HG03045 (cell line): ENCODE measurements around the gene VAMP5.
"Not testable (repeated sequence)": the region's sequence is repeated elsewhere in the genome, so short reads cannot be mapped to it uniquely, and the experiment has no call there.

Experiments used
- ATAC-seq: cut with Tn5 transposase; IDR thresholded peaks from one replicate; pipeline ENCODE4 v1.9.1; 2021; ENCODE audit warnings: mild to moderate bottlenecking, moderate library complexity; ENCODE audit not compliant: unreplicated experiment

The VAMP5 gene

DNA sequence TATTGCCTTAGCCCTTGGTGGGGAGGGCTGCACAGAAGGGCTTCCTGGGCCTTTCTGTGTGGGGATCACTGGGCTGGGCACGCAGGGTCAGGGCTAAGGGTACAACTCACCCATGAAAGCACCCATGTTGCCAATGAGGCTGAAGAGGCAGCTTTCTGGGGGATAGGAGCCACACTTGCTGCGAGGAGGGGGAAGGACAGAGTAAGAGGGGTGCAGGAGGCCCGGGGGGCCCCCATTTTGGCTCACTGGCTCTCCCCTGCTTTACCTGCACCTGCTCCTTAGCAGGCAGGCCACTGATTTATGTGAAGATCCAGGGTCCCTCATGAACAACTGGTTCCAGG is 16.0 kb downstream of the VAMP5 start:
- ATAC-seq, result no peak

DNA sequence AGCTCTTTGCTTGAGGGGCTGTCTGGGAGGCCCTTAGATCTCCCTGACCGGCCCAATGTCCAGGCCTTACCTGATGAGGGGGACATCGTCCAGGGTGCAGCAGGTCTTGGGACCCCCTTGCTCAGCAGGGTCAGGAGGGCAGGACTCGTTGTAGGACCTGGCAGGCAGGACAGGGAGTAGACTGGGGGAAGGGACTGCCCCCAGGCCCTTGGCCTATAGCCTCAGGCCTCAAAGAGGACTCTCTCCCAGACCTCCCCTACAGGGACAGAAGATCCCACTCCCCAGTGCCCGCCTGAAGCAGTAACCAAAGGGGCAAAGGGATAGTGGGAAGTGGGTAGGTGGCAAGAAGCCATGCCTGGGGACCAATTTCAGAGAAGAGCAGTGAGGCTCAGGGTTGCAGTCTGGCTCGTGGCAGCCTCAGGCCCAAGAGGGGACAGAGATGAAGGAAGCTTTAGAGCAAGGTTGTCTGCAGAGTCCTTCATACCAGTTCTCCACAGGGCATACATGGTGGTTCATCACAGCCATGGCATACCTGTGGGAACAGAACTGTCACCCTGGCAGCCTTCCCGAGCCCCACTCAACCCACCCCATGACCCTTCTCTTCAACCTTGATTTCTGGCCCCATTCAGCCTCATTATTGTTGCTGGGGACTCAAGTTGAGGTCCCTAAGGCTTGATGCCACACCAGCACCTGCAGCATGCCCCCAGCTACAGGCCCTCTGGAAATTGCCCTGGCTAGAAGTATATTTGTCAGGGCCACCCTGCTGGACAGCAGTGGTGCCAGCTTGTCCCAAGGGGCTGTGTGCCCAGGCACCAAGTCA is 16.9 kb downstream of the VAMP5 start:
- ATAC-seq, result no peak

DNA sequence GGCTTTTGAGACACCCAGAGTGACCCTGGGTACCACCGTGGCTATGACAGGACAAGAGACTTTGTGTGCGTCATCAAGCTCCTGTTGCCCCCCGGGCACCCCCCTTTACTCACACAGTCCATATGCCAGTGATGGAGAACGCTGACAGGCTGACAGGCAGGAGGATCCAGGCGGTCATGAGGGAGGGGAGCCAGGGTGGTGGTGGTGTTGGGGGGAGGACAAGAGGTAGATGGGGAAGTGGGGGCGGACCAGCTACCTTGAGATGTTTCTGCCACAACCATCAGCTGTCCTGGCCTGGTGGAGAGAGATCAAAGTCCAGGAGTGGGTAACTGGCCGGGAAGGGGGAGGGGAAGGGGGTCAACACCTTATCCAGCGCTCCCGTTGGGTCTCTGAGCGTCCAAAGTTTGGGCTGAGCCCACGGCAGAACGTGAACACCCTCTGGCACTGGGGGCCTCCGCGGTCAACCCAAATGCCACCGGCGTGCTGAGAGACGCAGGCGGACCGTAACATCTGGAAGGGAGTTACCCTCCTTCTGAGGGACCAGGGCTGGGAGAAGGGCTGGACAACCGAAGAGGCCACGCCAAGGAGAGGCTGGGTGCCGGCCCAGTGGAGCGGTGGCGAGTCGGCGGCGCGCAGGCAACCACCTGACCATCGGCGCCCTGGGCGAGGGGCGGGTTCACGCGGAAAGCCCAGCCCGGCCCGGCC is 17.7 kb downstream of the VAMP5 start:
- peak; percentile 44 for ATAC-seq

DNA sequence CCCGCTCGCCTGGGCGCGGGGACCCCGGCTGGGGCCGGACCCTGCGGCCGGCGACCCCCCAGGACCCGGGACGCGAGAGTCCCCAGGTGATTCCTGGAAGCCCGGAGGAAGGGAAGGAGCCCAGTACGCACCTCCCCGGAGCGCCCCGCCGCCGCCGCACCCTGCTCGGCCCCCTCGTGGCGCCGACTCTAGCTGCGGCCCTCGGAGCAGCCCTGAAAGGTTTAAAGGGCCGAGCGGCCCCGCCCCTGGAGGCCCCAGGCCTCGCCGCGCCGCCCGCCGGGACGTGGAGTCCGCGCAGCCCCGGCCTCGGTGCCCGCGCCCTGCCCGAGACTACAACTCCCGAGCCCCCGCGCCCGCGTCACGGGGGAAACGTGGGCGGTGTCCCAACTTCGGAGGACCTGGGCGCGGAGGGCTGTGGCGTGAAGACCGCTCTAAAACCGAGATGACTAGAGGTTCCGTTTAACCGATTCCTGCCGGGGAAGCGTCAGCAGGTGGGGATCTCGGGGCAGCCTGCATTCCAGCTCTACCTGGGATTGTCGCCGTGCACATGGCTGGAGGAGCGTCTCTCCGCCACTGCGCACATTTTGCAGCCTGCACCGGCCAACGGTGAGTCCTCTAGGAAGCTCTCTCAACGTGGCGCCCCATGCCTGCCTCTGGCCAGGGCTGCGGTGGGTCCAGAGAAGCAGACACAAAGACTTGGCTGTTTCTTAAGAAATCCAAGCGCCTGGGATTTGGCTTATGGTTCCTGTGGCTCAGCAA is 18.4 kb downstream of the VAMP5 start, which contains the start of gene TMEM150A:
TMEM150A (minus strand) TSS at position 223 of the 759 bp plus-strand sequence. CDS start 750 bp downstream, outside the sequence.
- ATAC-seq, result peak; percentile 96

DNA sequence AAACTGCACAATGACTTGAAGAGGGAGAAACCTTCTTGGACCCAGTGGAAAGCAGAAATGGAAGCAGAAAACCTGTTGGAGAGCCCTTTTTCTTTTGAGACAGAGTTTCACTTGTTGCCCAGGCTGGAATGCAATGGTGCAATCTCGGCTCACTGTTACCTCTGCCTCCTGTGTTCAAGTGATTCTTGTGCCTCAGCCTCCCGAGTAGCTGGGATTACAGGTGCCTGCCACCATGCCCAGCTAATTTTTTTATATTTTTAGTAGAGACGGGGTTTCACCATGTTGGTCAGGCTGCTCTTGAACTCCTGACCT is 19.9 kb downstream of the VAMP5 start:
- not testable (repeated sequence) for ATAC-seq

GRCh38 chr2:85604568-85605339 is 20.5 kb downstream of the VAMP5 start:
- ATAC-seq, result no peak

GRCh38 chr2:85605406-85606115 is 21.3 kb downstream of the VAMP5 start:
- no peak for ATAC-seq

DNA sequence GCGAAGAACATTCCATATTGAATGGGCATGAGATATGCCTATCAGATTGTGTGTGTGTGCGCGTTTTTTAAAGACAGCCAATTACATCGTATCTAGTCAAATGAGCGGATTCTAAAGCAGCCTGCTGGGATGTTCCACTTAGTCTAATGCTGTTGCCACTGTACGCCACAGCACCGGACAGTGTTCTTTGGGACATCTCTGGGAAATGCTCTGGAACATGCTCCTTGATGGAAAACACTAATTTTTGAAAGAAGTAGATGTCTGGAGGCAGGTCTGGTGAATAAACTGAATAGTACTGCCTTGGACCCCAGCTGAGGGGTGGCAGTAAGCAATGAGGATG is 21.9 kb downstream of the VAMP5 start:
- no peak for ATAC-seq

GRCh38 chr2:85607268-85608215 is 23.3 kb downstream of the VAMP5 start:
- no peak for ATAC-seq

DNA sequence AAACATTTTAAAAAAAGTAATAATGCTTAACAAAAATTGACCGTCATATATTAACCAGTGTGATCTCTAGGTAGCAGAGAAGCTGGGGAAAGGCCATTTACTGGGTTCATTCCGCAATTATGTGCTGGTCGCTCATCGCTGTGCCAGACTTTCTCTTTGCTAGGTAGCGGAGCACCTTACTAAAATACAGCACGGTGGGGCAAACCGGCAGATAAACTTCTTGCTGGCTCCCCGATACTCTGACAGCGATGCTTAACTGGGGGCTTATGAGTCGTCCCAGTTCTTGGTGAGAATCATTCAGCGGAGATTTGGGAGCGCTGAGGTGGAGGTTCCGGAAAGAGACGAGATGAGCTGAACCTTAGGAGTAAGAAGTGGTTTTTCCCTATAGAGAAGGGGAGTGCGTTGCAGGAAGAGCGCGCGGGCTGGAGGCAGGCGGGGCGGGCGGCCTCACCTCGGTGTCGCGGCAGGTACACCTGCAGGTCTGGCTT is 27.0 kb downstream of the VAMP5 start:
- ATAC-seq, result no peak

DNA sequence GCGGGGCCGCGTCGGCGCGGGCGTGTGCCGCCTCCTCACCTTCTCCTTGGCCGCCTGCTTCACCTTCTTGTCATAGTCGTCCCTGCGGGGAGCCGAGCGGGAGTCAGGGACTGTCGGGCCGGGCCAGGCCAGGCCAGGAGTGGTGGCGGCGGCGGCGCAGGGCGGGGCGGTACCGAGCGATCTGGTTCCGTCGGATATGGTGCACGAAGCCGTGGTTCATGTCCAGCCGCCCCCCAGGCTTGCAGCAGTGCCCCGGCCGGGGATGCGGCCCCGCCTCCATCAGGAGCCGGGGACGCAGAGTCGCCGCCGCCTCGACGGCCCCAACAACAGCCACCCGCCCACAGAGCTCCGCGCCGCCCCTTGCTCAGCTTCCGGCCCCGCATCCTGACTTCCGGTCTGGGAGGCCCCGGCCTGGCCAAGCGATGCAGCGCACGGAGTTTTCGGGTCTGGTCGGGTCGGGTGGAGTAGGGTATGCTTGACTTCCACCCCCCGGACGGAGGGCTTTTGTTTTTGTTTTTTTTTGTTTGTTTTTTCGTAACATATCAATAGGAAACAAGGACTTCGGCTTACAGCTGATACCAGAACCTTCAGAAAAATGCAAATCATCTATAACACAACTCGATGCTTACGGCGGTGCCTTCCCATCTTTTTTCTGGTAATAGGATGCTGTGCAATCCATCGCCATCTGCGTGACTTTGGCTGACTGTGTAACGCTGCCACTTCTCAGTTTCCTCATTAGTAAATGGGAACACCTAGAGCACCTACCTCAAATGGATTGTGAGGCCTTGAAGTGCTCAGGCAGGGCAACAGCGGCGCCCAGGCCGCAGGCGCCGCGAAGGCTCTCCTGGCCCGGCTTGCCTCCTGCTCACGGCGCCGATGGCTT is 27.7 kb downstream of the VAMP5 start, which contains the start of gene C2orf68:
C2orf68 (minus strand) TSS at position 362 of the 883 bp plus-strand sequence; CDS start at position 280, 82 bp downstream.
- peak; percentile 79 for ATAC-seq

- no peak for ATAC-seq
Observed at GRCh38 chr2:85613717-85614515, 29.7 kb downstream of the VAMP5 start.

DNA sequence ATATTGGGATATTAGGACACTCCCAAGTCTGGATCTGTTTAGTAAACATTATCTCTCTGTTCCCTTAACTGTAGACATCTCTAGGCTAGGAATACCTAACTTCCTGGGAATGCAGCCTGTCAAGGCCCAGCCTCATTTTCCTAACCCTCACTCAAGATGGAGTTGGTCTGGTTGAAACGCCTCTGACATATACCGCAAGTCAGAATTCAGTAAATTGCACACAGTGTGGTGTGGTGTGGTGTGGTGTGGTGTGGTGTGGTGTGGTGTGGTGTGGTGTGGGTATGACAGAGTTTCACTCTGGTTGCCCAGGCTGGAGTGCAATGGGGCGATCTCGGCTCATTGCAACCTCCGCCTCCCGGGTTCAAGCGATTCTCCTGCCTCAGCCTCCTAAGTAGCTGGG is 30.5 kb downstream of the VAMP5 start:
- ATAC-seq, result not testable (repeated sequence)

DNA sequence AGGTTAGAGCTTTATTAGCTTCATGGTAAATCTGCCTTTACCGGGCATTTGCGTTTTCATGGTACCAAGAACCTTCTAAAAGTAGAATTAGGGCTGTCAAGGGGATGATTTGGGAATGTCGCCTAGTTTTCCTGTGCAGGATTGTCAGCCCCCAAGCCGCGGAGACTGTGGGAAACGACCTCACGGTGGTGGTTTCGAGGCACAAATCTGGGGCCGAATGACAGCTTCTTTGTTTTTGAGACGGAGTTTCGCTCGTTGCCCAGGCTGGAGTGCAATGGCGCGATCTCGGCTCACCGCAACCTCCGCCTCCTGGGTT is 31.1 kb downstream of the VAMP5 start:
- no peak for ATAC-seq

GRCh38 chr2:85617723-85618122 is 33.5 kb downstream of the VAMP5 start:
- not testable (repeated sequence) for ATAC-seq

DNA sequence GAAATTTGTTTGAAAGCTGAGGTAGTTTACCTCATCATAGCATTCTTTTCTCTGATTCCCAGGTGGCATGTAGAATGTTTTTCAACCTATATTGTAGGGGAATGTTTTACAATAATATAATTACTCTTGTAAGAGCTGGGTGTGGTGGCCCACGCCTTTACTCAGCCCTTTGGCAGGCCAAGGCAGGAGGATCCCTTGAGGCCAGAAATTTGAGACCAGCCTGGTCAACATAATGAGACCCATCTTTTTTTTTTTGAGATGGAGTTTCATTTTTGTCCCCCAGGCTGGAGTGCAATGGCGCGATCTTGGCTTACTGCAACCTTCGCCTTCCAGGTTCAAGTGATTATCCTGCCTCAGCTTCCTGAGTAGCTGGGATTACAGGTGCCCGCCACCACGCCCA is 35.4 kb downstream of the VAMP5 start:
- ATAC-seq, result no peak

- ATAC-seq, result no peak
Observed at GRCh38 chr2:85621338-85621737, 37.1 kb downstream of the VAMP5 start.
